Hepatocyte (in vitro differentiated cells): ENCODE data around the gene PXDN. TPM values are rescaled to one million over a fixed set of nuclear protein-coding genes. Genes with fewer than 3 reads are reported as not detected.

Experiments
- DNase-seq: peaks from one replicate; pipeline ENCODE4 v3.0.0-alpha.2; 2016; ENCODE audit warnings: low spot score
- H2AFZ ChIP-seq: fragments of 200-600 bp; sonication (generic); 2 replicates; pipeline ENCODE4 v1.6.0; 2016; ENCODE audit warnings: antibody characterized with exemption, mild to moderate bottlenecking
- H3K27ac ChIP-seq: fragments of 200-600 bp; sonication (generic); 2 replicates; pipeline ENCODE4 v1.5.1; 2016; ENCODE audit warnings: mild to moderate bottlenecking
- H3K27me3 ChIP-seq: fragments of 200-600 bp; sonication (generic); 2 replicates; pipeline ENCODE4 v1.6.1; 2016
- H3K36me3 ChIP-seq: fragments of 200-600 bp; sonication (generic); replicated peaks from 2 replicates; pipeline ENCODE4 v1.5.1; 2016; ENCODE audit warnings: low read depth; ENCODE audit not compliant: insufficient read depth
- H3K4me1 ChIP-seq: fragments of 200-600 bp; sonication (generic); 2 replicates; pipeline ENCODE4 v1.5.1; 2016; ENCODE audit warnings: mild to moderate bottlenecking, moderate library complexity; ENCODE audit not compliant: insufficient read depth
- H3K4me2 ChIP-seq: fragments of 200-600 bp; sonication (generic); 2 replicates; pipeline ENCODE4 v1.6.0; 2016
- H3K4me3 ChIP-seq: fragments of 200-600 bp; sonication (generic); 2 replicates; pipeline ENCODE4 v1.5.1; 2016; ENCODE audit warnings: mild to moderate bottlenecking
- H3K79me2 ChIP-seq: fragments of 200-600 bp; sonication (generic); 2 replicates; pipeline ENCODE4 v1.6.0; 2017; ENCODE audit warnings: mild to moderate bottlenecking
- H3K9me2 ChIP-seq: fragments of 200-600 bp; sonication (generic); replicated peaks from 2 replicates; pipeline ENCODE4 v1.6.0; 2017; ENCODE audit warnings: mild to moderate bottlenecking; ENCODE audit not compliant: insufficient read depth
- H3K9me3 ChIP-seq: fragments of 200-600 bp; sonication (generic); 2 replicates; pipeline ENCODE4 v1.5.1; 2016; ENCODE audit warnings: low read depth, mild to moderate bottlenecking
- H4K20me1 ChIP-seq: fragments of 200-600 bp; sonication (generic); 2 replicates; pipeline ENCODE4 v1.6.0; 2016; ENCODE audit warnings: mild to moderate bottlenecking; ENCODE audit not compliant: insufficient read depth, poor library complexity, severe bottlenecking
- EZH2 ChIP-seq: fragments of 200-600 bp; sonication (generic); IDR thresholded peaks from 2 replicates; pipeline ENCODE4 v1.6.1; 2016; ENCODE audit warnings: antibody characterized with exemption, mild to moderate bottlenecking, borderline replicate concordance
- EZH2phosphoT487 ChIP-seq: fragments of 200-600 bp; sonication (generic); IDR thresholded peaks from one replicate; pipeline ENCODE4 v1.6.1; 2018; ENCODE audit warnings: antibody characterized with exemption, mild to moderate bottlenecking, low read depth, moderate library complexity; ENCODE audit not compliant: unreplicated experiment, severe bottlenecking
- WGBS: methylation state at CpG from one replicate; pipeline ENCODE4 v1.1.6; 2016; ENCODE audit warnings: low lambda C conversion rate; ENCODE audit errors: missing lambda C conversion rate; 5-methylcytosine and 5-hydroxymethylcytosine counted together
- polyA plus RNA-seq: library from polyadenylated mRNA; unstranded; fragments of >200 nt; fragmentation: Nextera tagmentation; extraction: Ambion mirVana; gene quantifications from 2 replicates; pipeline ENCODE4 v1.2.1, GENCODE V29; 2016
- total RNA-seq: library from RNA; depleted of rRNA; stranded (reverse); fragments of >200 nt; gene quantifications from 2 replicates; pipeline ENCODE4 v1.2.3, GENCODE V29; 2014
- TF ChIP-seq, protein P1 (sequence below): fragments of 200-600 bp; sonication (generic); IDR thresholded peaks from 2 replicates; pipeline ENCODE4 v1.5.1; 2016; ENCODE audit warnings: antibody characterized with exemption, mild to moderate bottlenecking; ENCODE audit not compliant: poor library complexity

PXDN gene
- total and polyA plus RNA-seq, 2 experiments from 2014 or later = 107 to 118 TPM

DNA sequence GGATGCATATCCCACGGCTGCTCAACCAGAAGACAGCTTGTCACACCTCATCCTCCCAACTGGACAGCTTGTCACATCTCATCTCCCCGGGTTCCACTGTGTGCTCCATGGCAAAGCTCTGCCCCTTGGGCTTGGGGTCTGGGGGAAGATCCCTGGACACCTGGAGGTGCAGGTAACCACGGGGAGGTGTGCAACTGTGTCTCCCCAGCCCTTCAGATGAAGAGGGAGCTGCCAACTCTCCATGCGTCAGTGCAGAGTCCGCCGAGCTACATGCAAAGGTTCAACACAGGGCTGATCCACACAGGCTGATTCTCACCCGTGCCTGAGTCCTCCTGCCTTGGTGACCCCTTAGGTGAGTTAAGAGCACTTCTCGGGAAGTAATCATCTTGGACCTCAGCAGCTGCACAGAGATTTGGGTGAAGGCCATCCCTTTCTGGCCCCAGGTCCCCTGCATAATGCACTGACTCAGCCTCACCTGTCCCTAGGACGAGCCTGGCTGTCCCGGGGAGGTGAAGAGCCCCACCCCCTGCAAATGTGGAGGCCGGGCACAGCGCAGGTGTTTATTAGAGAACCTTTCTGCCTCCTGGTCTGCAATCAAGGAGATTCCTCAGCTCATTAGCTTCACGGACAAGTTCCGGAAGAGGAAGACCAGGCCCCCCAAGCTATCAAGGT is 157.9 kb downstream of the PXDN start:
- no peaks in the 10 kb centered on the region for H3K9me3 ChIP-seq
- H3K27ac ChIP-seq = no peak overlapping the region
- TF ChIP-seq EZH2phosphoT487 (no peak), EZH2 (no peak)
- TF ChIP-seq, protein P1, sequence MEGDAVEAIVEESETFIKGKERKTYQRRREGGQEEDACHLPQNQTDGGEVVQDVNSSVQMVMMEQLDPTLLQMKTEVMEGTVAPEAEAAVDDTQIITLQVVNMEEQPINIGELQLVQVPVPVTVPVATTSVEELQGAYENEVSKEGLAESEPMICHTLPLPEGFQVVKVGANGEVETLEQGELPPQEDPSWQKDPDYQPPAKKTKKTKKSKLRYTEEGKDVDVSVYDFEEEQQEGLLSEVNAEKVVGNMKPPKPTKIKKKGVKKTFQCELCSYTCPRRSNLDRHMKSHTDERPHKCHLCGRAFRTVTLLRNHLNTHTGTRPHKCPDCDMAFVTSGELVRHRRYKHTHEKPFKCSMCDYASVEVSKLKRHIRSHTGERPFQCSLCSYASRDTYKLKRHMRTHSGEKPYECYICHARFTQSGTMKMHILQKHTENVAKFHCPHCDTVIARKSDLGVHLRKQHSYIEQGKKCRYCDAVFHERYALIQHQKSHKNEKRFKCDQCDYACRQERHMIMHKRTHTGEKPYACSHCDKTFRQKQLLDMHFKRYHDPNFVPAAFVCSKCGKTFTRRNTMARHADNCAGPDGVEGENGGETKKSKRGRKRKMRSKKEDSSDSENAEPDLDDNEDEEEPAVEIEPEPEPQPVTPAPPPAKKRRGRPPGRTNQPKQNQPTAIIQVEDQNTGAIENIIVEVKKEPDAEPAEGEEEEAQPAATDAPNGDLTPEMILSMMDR = no peak
- H3K4me3 ChIP-seq = no peak overlapping the region
- no peaks in the 10 kb centered on the region for H3K9me2 ChIP-seq
- DNase-seq = no peak
- no peaks in the 10 kb centered on the region for H3K4me1 ChIP-seq
- H3K4me2 ChIP-seq = no peak overlapping the region
- 77% methylated on average over 14 of the region's 14 CpGs for WGBS
- H2AFZ ChIP-seq = no peak overlapping the region
- no peaks in the 10 kb centered on the region for H4K20me1 ChIP-seq
- no peaks in the 10 kb centered on the region for H3K79me2 ChIP-seq
- no peaks in the 10 kb centered on the region for H3K27me3 ChIP-seq
- no peaks in the 10 kb centered on the region for H3K36me3 ChIP-seq

DNA sequence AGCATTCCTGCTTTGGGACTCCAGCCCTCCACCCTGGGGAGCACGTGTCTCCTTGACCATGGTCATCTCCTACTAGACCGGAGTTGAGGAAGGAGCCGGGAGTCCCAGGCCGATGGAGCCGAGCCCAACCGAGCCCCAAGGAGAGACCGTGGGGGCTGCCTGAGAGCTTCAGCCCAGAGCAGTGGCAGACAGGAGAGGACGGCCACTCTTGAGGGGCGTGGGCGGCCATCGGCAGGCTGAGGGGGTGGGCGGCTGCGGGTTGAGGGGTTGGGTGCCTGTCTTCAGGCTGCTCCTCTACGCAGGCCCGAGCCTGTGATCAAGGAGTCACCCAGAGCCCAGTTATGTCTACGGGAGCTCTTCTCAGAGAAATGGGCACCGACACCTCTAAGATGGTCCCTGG is 158.7 kb downstream of the PXDN start:
- DNase-seq = no peak
- 92% methylated on average over 9 of the region's 17 CpGs for WGBS

DNA sequence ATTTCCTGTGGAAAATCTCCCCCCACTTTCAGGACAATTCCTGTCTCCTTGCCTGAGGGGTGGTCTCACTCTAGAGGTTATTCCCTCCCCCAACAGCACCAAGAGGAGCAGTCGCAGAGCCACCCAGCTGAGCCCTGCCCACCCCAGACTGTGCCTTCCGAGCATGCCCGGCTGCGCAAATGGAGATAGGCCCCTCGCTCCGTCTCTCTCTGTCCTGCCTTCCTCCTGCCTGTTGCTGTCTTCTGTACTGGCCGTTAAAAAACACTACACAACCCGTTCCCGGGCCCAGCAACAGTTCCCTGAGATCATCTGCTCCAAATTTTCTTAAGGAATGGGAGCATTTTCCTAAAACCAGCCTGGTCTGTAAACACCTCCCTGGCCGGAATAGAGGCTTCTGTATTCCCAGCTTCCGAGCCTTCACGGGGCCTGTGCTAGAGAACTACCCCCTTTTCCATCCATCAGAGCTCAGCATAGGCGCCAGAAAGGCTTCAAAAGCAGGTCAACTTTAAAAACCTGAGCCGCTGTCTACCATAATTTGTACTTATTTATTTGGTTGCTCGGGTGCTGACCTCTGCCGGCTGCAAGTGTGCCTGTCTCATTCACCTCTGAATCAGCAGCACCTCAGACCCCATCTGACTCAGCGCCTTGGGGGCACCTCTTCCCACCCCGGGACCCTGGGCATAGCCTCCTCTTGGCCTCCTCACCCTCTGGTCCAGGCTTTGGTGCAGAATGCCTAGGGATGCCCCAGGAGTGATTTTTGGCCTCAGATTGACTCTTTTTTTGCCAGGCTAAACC is 159.4 kb downstream of the PXDN start:
- Histone ChIP-seq H3K9me3 (no peaks in the 10 kb centered on the region), H3K4me3 (no peak overlapping the region), H3K4me2 (no peak overlapping the region), H3K27me3 (no peaks in the 10 kb centered on the region), H3K4me1 (no peaks in the 10 kb centered on the region), H3K36me3 (no peaks in the 10 kb centered on the region), H2AFZ (no peak overlapping the region), H4K20me1 (no peaks in the 10 kb centered on the region), H3K79me2 (no peaks in the 10 kb centered on the region), H3K27ac (no peak overlapping the region), H3K9me2 (no peaks in the 10 kb centered on the region)
- no peak for TF ChIP-seq EZH2
- TF ChIP-seq EZH2phosphoT487 = no peak
- TF ChIP-seq, protein P1 = peak; percentile 6
- 84% methylated on average over 18 of the region's 18 CpGs for WGBS
- no peak for DNase-seq

More for the DNA sequence above, 158.7 kb downstream of the PXDN start:
- H2AFZ ChIP-seq = no peak overlapping the region
- no peaks in the 10 kb centered on the region for H3K9me3 ChIP-seq
- H3K9me2 ChIP-seq = no peaks in the 10 kb centered on the region
- H3K4me2 ChIP-seq = no peak overlapping the region
- no peak overlapping the region for H3K27ac ChIP-seq
- H3K4me3 ChIP-seq = no peak overlapping the region
- TF ChIP-seq EZH2phosphoT487 (no peak), EZH2 (no peak)
- TF ChIP-seq, protein P1 = no peak
- no peaks in the 10 kb centered on the region for H4K20me1 ChIP-seq
- H3K79me2 ChIP-seq = no peaks in the 10 kb centered on the region
- H3K27me3 ChIP-seq = no peaks in the 10 kb centered on the region
- no peaks in the 10 kb centered on the region for H3K36me3 ChIP-seq
- no peaks in the 10 kb centered on the region for H3K4me1 ChIP-seq
